Activated T-helper 2 cell treated with anti-CD3 and anti-CD28 coated beads, Interferon-gamma antibody, Interleukin-2, Interleukin-4, amounts not matched to agents 10 μg/mL and 5 μg/mL and 100 μg/mL, durations not matched to agents 14 hours and 24 hours and 36 hours (primary cell): ENCODE results near the gene GRAP. TPM values are rescaled to one million over a fixed set of nuclear protein-coding genes. Genes with fewer than 3 reads are reported as not detected.
"Not testable (repeated sequence)": the region's sequence is repeated elsewhere in the genome, so short reads cannot be mapped to it uniquely, and the experiment has no call there.

Source experiments
- DNase-seq: peaks from one replicate; pipeline ENCODE4 v3.0.0; 2021; ENCODE audit warnings: low spot score
- H3K27ac Mint-ChIP-seq: one replicate; pipeline ENCODE4 v1.8.0; 2021; ENCODE audit warnings: mixed read lengths
- H3K27me3 Mint-ChIP-seq: one replicate; pipeline ENCODE4 v1.8.0; 2021; ENCODE audit warnings: low read depth, mixed read lengths
- H3K36me3 Mint-ChIP-seq: one replicate; pipeline ENCODE4 v1.8.0; 2021; ENCODE audit warnings: low read depth, mixed read lengths
- H3K4me1 Mint-ChIP-seq: one replicate; pipeline ENCODE4 v1.8.0; 2021; ENCODE audit warnings: low read depth, mixed read lengths
- H3K4me3 Mint-ChIP-seq: one replicate; pipeline ENCODE4 v1.8.0; 2021; ENCODE audit warnings: low read depth, mild to moderate bottlenecking, moderate library complexity, mixed read lengths
- H3K9me3 Mint-ChIP-seq: one replicate; pipeline ENCODE4 v1.8.0; 2021; ENCODE audit warnings: mixed read lengths
- intact Hi-C: fragments of 100-400 bp; cut with micrococcal nuclease; formaldehyde crosslinking; loops from one replicate; pipeline ENCODE4 v1.15.1; 2023
- total RNA-seq: library from RNA; stranded (reverse); gene quantifications from 2 replicates; pipeline ENCODE4 v1.2.3, GENCODE V29; 2022

The GRAP gene
- total RNA-seq = 9.4 and 10.9 TPM in 2 replicates

DNA sequence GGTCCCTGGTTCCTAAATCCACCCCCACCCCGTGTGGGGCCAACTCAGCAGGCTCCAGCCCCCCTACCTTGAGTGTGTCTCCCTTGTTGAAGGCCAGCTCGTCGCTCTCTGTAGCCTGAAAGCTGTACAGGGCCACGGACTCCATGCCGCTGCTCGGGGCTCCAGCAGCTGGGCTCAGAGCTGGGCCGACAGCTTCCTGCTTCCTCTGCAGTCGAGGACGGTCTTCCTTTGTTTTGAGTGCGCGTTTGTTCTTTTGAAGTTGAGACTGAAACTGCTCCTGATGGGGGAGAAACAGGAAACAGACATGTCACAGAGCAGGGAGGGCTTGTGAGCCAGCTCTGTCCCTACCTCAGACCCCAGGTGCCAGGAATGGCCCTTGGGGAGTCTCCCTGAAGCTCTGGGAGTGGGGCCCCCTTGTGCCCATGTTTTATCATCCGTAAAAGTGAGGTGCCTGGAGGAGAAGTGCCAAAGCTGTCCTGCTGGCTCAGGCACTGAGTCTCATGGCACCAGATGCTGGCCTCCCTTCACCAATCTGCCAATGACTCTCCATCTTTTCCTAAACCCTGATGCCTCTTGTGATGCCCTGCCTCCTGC lies at the start of gene GRAP:
GRAP (minus strand) TSS at position 176 of the 594 bp plus-strand sequence; CDS start at position 145, 31 bp downstream.
- H3K9me3 Mint-ChIP-seq, intact Hi-C loops, H3K36me3 Mint-ChIP-seq, H3K4me3 Mint-ChIP-seq, H3K4me1 Mint-ChIP-seq, H3K27ac Mint-ChIP-seq, DNase-seq, H3K27me3 Mint-ChIP-seq: not testable (repeated sequence)

- H3K27ac Mint-ChIP-seq, intact Hi-C loops, H3K36me3 Mint-ChIP-seq, H3K27me3 Mint-ChIP-seq, H3K4me3 Mint-ChIP-seq, H3K9me3 Mint-ChIP-seq, DNase-seq, H3K4me1 Mint-ChIP-seq: not testable (repeated sequence)
These were observed 47.1 kb upstream of the GRAP start for GRCh38 chr17:19093684-19094438.

GRCh38 chr17:19092737-19093683 lies 46.3 kb upstream of the GRAP start:
- H3K27ac Mint-ChIP-seq, H3K27me3 Mint-ChIP-seq, DNase-seq, H3K4me3 Mint-ChIP-seq, H3K9me3 Mint-ChIP-seq, H3K4me1 Mint-ChIP-seq, intact Hi-C loops, H3K36me3 Mint-ChIP-seq: not testable (repeated sequence)

DNA sequence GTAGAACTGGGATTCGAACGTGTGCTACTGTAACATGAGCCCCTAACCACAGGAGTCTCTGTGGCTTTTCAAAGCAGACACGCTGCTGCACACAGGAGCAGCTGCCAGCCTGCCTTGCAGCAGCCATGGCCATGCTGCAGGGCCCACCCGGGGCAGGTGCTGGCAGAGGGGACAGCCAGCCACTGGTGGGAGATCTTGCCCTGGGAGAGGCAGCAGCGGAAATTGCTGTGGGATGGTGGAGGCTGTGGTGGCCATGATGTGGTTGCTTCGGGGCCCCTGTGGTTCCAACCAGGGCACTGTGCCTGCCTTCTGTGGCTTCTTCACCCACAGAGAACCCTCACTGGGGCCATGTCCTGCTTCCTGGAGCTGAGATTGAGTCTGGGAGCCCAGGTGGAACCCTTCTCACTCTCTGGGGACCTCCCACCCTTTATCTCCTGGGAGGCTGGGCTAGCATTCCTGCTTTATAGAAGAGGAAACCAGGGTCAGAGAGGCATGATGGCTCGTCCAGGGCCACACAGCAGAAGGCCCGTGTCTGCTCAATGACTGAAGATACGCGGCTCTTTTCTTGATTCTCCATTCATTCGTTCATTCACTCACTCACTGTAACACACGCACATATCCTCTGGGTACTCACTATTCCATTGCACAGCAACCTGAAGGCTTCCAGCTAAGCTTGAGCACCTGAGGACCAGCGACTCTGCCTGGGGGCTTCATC lies 43.5 kb upstream of the GRAP start:
- H3K4me1 Mint-ChIP-seq, H3K4me3 Mint-ChIP-seq, H3K27me3 Mint-ChIP-seq, H3K9me3 Mint-ChIP-seq, DNase-seq, intact Hi-C loops, H3K36me3 Mint-ChIP-seq, H3K27ac Mint-ChIP-seq: not testable (repeated sequence)

GRCh38 chr17:19088804-19089685 lies 42.3 kb upstream of the GRAP start:
- DNase-seq, intact Hi-C loops, H3K27me3 Mint-ChIP-seq, H3K27ac Mint-ChIP-seq, H3K36me3 Mint-ChIP-seq, H3K4me1 Mint-ChIP-seq, H3K4me3 Mint-ChIP-seq, H3K9me3 Mint-ChIP-seq: not testable (repeated sequence)

DNA sequence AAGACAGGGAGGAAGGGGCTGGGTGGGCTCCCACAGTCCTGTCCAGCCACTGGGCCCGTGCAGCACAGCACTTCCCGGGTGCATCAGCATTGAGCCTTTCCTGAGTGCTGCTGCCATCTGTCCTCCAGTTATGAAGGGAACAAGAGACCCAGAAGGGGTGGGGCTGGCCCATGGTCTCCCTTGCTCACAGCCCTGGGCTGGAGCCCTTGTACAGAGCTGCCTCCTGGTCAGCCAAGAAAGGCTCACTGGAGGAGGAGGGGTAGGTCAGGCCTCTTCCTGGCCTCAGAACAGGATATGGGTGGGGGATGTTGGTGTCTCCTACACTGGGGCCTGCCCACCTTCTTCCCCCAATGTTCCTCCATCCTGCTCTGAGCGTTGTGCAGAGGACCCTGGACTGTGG lies 30.6 kb upstream of the GRAP start:
- H3K4me1 Mint-ChIP-seq, H3K27ac Mint-ChIP-seq, H3K4me3 Mint-ChIP-seq, intact Hi-C loops, H3K9me3 Mint-ChIP-seq, H3K36me3 Mint-ChIP-seq, DNase-seq, H3K27me3 Mint-ChIP-seq: not testable (repeated sequence)

- DNase-seq = peak; percentile 23
These were observed 29.8 kb upstream of the GRAP start for GRCh38 chr17:19076398-19077192.

GRCh38 chr17:19070318-19071168 lies 23.8 kb upstream of the GRAP start:
- DNase-seq, H3K4me1 Mint-ChIP-seq, H3K27me3 Mint-ChIP-seq, H3K4me3 Mint-ChIP-seq, H3K27ac Mint-ChIP-seq, intact Hi-C loops, H3K36me3 Mint-ChIP-seq, H3K9me3 Mint-ChIP-seq: not testable (repeated sequence)

More at GRCh38 chr17:19076398-19077192, 29.8 kb upstream of the GRAP start:
- H3K4me3 Mint-ChIP-seq, H3K4me1 Mint-ChIP-seq, H3K9me3 Mint-ChIP-seq, H3K27ac Mint-ChIP-seq, intact Hi-C loops, H3K27me3 Mint-ChIP-seq, H3K36me3 Mint-ChIP-seq: not testable (repeated sequence)

DNA sequence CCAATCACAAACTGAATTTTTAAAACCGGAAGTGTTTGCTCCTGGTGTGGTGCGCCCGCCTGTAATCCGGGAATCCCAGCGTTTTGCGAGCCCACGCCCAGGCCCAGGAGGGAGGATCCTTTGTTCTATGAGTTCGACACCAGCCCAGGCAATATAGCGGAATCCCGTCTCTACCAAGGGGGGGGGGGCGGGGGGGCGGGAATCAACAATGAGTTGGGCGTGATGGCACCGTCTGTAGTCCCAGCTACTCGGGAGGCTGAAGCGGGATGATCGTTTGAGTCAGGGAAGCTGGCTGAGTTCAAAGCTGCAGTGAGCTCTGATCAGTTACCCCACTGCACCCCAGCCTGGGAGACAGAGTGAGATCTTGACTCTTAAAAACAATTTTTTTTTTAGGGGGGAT lies 17.6 kb upstream of the GRAP start:
- not testable (repeated sequence) for DNase-seq, H3K27ac Mint-ChIP-seq, H3K9me3 Mint-ChIP-seq

GRCh38 chr17:19063326-19063956 lies 16.7 kb upstream of the GRAP start:
- H3K27me3 Mint-ChIP-seq, H3K9me3 Mint-ChIP-seq, intact Hi-C loops, H3K4me1 Mint-ChIP-seq, H3K36me3 Mint-ChIP-seq: not testable (repeated sequence)
- Mint-ChIP-seq H3K4me3 (peak overlapping the region; percentile 13), H3K27ac (peak overlapping the region; percentile 42)
- DNase-seq = peak; percentile 84

More for the DNA sequence above, 17.6 kb upstream of the GRAP start:
- H3K4me3 Mint-ChIP-seq = peak overlapping the region; percentile 47
- H3K27me3 Mint-ChIP-seq, H3K4me1 Mint-ChIP-seq, intact Hi-C loops, H3K36me3 Mint-ChIP-seq: not testable (repeated sequence)
